ENCODE results near the gene CDC42EP4.

CDC42EP4 gene

GRCh38 chr17:73284906-73285602 lies 26.7 kb downstream of the CDC42EP4 start:
- DNase-seq (ENCODE audit: low read depth) = no peak
- H3K4me3 ChIP-seq (ENCODE audit: low read depth, low read length) = no peak overlapping the region
- TF ChIP-seq CTCF (conservative IDR thresholded peaks at IDR 0.05; ENCODE audit: low read depth, low read length) = no peak

- no peak for DNase-seq (ENCODE audit: low read depth)
- H3K4me3 ChIP-seq (ENCODE audit: low read depth, low read length) = no peak overlapping the region
- TF ChIP-seq CTCF (conservative IDR thresholded peaks at IDR 0.05; ENCODE audit: low read depth, low read length) = no peak
Observed at GRCh38 chr17:73284354-73284753, 27.4 kb downstream of the CDC42EP4 start.

- TF ChIP-seq CTCF (conservative IDR thresholded peaks at IDR 0.05; ENCODE audit: low read depth, low read length) = no peak
- no peak overlapping the region for H3K4me3 ChIP-seq (ENCODE audit: low read depth, low read length)
- DNase-seq (ENCODE audit: low read depth) = peak; percentile 59
Observed at GRCh38 chr17:73283841-73284282, 27.9 kb downstream of the CDC42EP4 start.

- TF ChIP-seq CTCF (conservative IDR thresholded peaks at IDR 0.05; ENCODE audit: low read depth, low read length) = no peak
- no peak for DNase-seq (ENCODE audit: low read depth)
- H3K4me3 ChIP-seq (ENCODE audit: low read depth, low read length) = no peak overlapping the region
Observed at GRCh38 chr17:73283250-73283649, 28.6 kb downstream of the CDC42EP4 start.

GRCh38 chr17:73282629-73283028 lies 29.2 kb downstream of the CDC42EP4 start:
- no peak overlapping the region for H3K4me3 ChIP-seq (ENCODE audit: low read depth, low read length)
- TF ChIP-seq CTCF (conservative IDR thresholded peaks at IDR 0.05; ENCODE audit: low read depth, low read length) = no peak
- DNase-seq (ENCODE audit: low read depth) = no peak

- no peak for TF ChIP-seq CTCF (conservative IDR thresholded peaks at IDR 0.05; ENCODE audit: low read depth, low read length)
- H3K4me3 ChIP-seq (ENCODE audit: low read depth, low read length) = no peak overlapping the region
- DNase-seq (ENCODE audit: low read depth) = no peak
Observed at GRCh38 chr17:73281928-73282327, 29.9 kb downstream of the CDC42EP4 start.

- TF ChIP-seq CTCF (conservative IDR thresholded peaks at IDR 0.05; ENCODE audit: low read depth, low read length) = no peak
- H3K4me3 ChIP-seq (ENCODE audit: low read depth, low read length) = no peak overlapping the region
- no peak for DNase-seq (ENCODE audit: low read depth)
Observed at GRCh38 chr17:73280191-73280590, 31.6 kb downstream of the CDC42EP4 start.
